ENCODE measurements around the gene AGAP1. TPM values are rescaled to one million over a fixed set of nuclear protein-coding genes. Genes with fewer than 3 reads are reported as not detected.

The AGAP1 gene
- total RNA-seq, 1 donor from 2014 or later, result 47.2 TPM

GRCh38 chr2:235834781-235835180, 340.9 kb downstream of the AGAP1 start:
- Mint-ChIP-seq H3K9me3 (ENCODE audit: low read depth) (no peaks in the 10 kb centered on the region), H3K36me3 (ENCODE audit: insufficient read depth) (peaks cover 1% of the 10 kb centered on the region), H3K4me3 (ENCODE audit: low read depth) (no peak overlapping the region), H3K4me1 (ENCODE audit: low read depth) (peaks cover 6% of the 10 kb centered on the region), H3K27ac (no peak overlapping the region), H3K27me3 (no peaks in the 10 kb centered on the region)
- no peak for TF ChIP-seq CTCF (IDR thresholded peaks at IDR 0.05; ENCODE audit: unreplicated experiment)
- no peak for DNase-seq (ENCODE audit: low spot score, unreplicated experiment)

DNA sequence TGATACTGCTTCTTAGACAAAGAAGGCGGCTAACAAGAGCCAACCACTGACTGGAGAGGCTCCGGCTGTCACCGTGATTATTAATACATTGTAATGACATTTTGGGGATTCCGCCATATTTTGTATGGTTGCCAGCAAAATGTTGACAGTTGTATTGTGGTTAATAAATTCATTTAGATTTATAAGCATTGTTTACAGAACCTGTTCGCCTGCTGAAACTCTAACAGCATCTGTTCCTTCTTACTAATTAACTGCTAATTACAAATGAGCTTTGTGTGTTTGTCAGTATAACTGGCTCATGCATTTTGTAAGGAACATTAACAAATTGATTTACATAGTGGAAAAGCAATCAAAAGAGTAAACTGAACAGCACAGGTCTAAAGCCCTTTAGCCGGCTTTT, 342.0 kb downstream of the AGAP1 start:
- H3K27ac Mint-ChIP-seq, result no peak overlapping the region
- no peak for DNase-seq (ENCODE audit: low spot score, unreplicated experiment)
- no peak for TF ChIP-seq CTCF (IDR thresholded peaks at IDR 0.05; ENCODE audit: unreplicated experiment)
- no peaks in the 10 kb centered on the region for H3K27me3 Mint-ChIP-seq
- H3K4me1 Mint-ChIP-seq (ENCODE audit: low read depth), result peaks cover 6% of the 10 kb centered on the region
- H3K4me3 Mint-ChIP-seq (ENCODE audit: low read depth), result no peak overlapping the region
- H3K9me3 Mint-ChIP-seq (ENCODE audit: low read depth), result no peaks in the 10 kb centered on the region
- peaks cover 3% of the 10 kb centered on the region for H3K36me3 Mint-ChIP-seq (ENCODE audit: insufficient read depth)

- TF ChIP-seq CTCF (IDR thresholded peaks at IDR 0.05; ENCODE audit: unreplicated experiment), result no peak
- no peaks in the 10 kb centered on the region for H3K9me3 Mint-ChIP-seq (ENCODE audit: low read depth)
- DNase-seq (ENCODE audit: low spot score, unreplicated experiment), result no peak
- peak overlapping the region; percentile 23 for H3K4me3 Mint-ChIP-seq (ENCODE audit: low read depth)
- H3K27me3 Mint-ChIP-seq, result no peaks in the 10 kb centered on the region
- H3K27ac Mint-ChIP-seq, result peak overlapping the region; percentile 86
- peaks cover 2% of the 10 kb centered on the region for H3K36me3 Mint-ChIP-seq (ENCODE audit: insufficient read depth)
- peaks cover 6% of the 10 kb centered on the region for H3K4me1 Mint-ChIP-seq (ENCODE audit: low read depth)
These were observed 342.7 kb downstream of the AGAP1 start for GRCh38 chr2:235836491-235836911.

GRCh38 chr2:235839226-235839625, 345.4 kb downstream of the AGAP1 start:
- no peak for DNase-seq (ENCODE audit: low spot score, unreplicated experiment)
- no peak for TF ChIP-seq CTCF (IDR thresholded peaks at IDR 0.05; ENCODE audit: unreplicated experiment)
- H3K36me3 Mint-ChIP-seq (ENCODE audit: insufficient read depth), result peaks cover 2% of the 10 kb centered on the region
- H3K9me3 Mint-ChIP-seq (ENCODE audit: low read depth), result no peaks in the 10 kb centered on the region
- H3K4me1 Mint-ChIP-seq (ENCODE audit: low read depth), result peaks cover 6% of the 10 kb centered on the region
- no peaks in the 10 kb centered on the region for H3K27me3 Mint-ChIP-seq
- H3K4me3 Mint-ChIP-seq (ENCODE audit: low read depth), result no peak overlapping the region
- H3K27ac Mint-ChIP-seq, result no peak overlapping the region

DNA sequence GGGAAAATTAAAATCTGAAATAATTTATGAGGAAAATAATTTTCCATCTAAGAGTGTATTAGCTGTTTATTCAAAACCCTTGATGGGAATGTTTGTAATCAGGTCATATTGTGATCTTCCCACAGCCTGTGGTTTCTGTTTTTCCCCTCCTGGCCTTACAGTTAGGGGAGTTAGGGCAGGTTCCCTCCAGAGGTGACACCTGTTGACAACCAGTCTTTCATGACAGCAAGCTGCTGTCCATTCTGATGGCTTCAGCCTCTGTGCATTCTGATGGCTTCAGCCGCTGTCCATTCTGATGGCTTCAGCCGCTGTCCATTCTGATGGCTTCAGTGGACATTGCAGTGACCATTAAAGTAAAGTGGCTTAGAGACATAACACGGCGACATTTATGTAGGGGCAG, 346.1 kb downstream of the AGAP1 start:
- peaks cover 2% of the 10 kb centered on the region for H3K36me3 Mint-ChIP-seq (ENCODE audit: insufficient read depth)

More for the DNA sequence above, 346.1 kb downstream of the AGAP1 start:
- H3K27me3 Mint-ChIP-seq, result no peaks in the 10 kb centered on the region
- no peak for DNase-seq (ENCODE audit: low spot score, unreplicated experiment)
- peaks cover 6% of the 10 kb centered on the region for H3K4me1 Mint-ChIP-seq (ENCODE audit: low read depth)
- no peak overlapping the region for H3K4me3 Mint-ChIP-seq (ENCODE audit: low read depth)
- no peaks in the 10 kb centered on the region for H3K9me3 Mint-ChIP-seq (ENCODE audit: low read depth)
- TF ChIP-seq CTCF (IDR thresholded peaks at IDR 0.05; ENCODE audit: unreplicated experiment), result no peak
- no peak overlapping the region for H3K27ac Mint-ChIP-seq

Measured in progenitor cell of endocrine pancreas (in vitro differentiated cells).